ENCODE data around the gene EMC9. TPM values are rescaled to one million over a fixed set of nuclear protein-coding genes. Genes with fewer than 3 reads are reported as not detected.
A peak's percentile ranks its signal among the peaks of the same experiment; 100 is the strongest.
"Not testable (repeated sequence)": the region's sequence is repeated elsewhere in the genome, so short reads cannot be mapped to it uniquely, and the experiment has no call there.

EMC9 gene
- total and polyA plus RNA-seq, 7 experiments from 2014 or later, result 9.0 to 25.5 (median 13.4) TPM

DNA sequence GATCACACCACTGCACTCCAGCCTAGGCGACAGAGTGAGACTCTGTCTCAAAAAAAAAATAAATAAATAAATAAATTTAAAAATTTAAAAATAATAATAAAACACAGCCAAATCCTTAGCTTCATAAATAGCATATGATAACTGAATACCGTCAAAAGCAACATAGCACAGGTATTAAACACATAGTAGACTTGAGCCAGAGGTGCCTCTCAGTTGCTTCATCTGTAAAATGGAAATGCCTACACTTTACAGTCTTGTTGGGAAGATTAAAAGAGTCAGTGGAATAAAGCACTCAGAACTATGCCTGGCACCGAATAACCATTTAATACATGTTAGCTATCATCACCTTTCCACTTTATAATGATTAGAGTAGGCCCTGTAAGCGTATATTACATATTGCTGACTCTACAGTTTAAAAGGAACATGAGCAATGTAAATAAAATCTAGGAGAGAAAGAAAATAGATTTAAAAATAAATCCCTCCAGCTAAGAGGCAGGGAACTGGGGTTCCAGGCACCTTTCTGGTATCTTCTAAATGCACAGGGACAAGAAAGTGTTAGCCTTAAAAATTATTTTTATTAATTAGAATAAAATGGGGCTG is 34.6 kb downstream of the EMC9 start:
- no peak overlapping the region for H3K4me3 Mint-ChIP-seq
- H3K4me1 Mint-ChIP-seq, result peaks cover 9 to 28% (median 13%) of the 10 kb centered on the region in 7 donors
- Histone ChIP-seq H3K27me3 (ENCODE audit: control insufficient read depth in 2 of 2, insufficient read depth in 2 of 2, low read length in 2 of 2) (no peaks in the 10 kb centered on the region), H3K36me3 (ENCODE audit: control insufficient read depth in 2 of 3, insufficient read depth in 3 of 3, low read length in 3 of 3) (peaks cover 0 to 13% (median 0%) of the 10 kb centered on the region in 3 experiments), H3K9me3 (ENCODE audit: control insufficient read depth in 2 of 3, low read length in 3 of 3) (no peaks in the 10 kb centered on the region), H3K27ac (ENCODE audit: low read depth, low read length) (no peak overlapping the region), H3K4me1 (ENCODE audit: control insufficient read depth in 2 of 2, insufficient read depth in 2 of 2, low read length in 2 of 2) (peaks cover 9 to 11% of the 10 kb centered on the region in 2 donors), H3K4me3 (ENCODE audit: low read length) (no peak overlapping the region)
- intact Hi-C loops (cut with micrococcal nuclease), result no loop called here
- H3K27ac Mint-ChIP-seq, result peak overlapping the region in 1 of 9 donors; percentile 92
- peaks cover 3 to 29% (median 15%) of the 10 kb centered on the region in 5 donors for H3K36me3 Mint-ChIP-seq
- ChIA-PET POLR2A (interaction anchor here (0.8 to 6.7 kb wide), 10 partner anchors 9 to 323 kb away, joined by 3 to 85 read pairs (median 18); partner anchors contain the start of genes KHNYN, PCK2, PSME1 and PSME2), CTCF (interaction anchor here (0.5 to 11.7 kb wide), 7 partner anchors 13 to 639 kb away, joined by 3 to 246 read pairs (median 28); partner anchors contain the start of genes CARMIL3, IRF9, PCK2 and RNF31)
- DNase-seq (no peak), ATAC-seq (no peak)
- H3K9me3 Mint-ChIP-seq, result peaks cover 0 to 2% (median 0%) of the 10 kb centered on the region in 11 donors
- H3K27me3 Mint-ChIP-seq, result no peaks in the 10 kb centered on the region

DNA sequence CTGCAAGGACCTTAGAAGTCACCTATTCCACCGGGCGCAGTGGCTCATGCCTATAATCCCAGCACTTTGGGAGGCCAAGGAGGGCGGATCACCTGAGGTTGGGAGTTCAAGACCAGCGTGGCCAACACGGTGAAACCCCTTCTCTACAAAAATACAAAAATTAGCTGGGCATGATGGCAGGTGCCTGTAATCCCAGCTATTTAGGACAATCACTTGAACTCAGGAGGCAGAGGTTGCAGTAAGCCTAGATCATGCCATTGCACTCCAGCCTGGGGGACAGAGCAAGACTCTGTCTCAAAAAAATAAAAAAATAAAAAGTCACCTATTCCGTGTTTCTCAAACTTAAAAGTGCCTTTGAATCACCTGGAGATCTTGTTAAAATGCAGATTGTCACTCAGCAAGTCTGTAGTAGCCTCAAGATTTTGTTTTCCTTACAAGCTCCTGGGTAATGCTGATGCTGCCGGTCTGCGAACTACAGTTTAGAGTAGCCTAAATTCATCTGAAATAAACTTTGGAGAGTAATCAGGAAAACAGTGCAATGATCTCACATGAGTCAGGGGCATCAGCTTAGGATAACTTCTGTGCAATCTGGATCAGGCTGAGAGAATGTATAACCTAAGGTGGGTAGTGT is 35.7 kb downstream of the EMC9 start:
- Mint-ChIP-seq H3K4me1 (peaks cover 9 to 28% (median 13%) of the 10 kb centered on the region in 7 donors), H3K36me3 (peaks cover 3 to 34% (median 15%) of the 10 kb centered on the region in 5 donors), H3K27ac (peak overlapping the region in 3 of 9 donors; percentile 9 to 48 (median 46))
- H3K27me3 Mint-ChIP-seq; H3K27me3 ChIP-seq (ENCODE audit: control insufficient read depth in 2 of 2, insufficient read depth in 2 of 2, low read length in 2 of 2); H3K4me3 ChIP-seq (ENCODE audit: low read length); intact Hi-C loops (cut with micrococcal nuclease); ATAC-seq; H3K27ac ChIP-seq (ENCODE audit: low read depth, low read length); H3K9me3 Mint-ChIP-seq; H3K4me3 Mint-ChIP-seq; H3K9me3 ChIP-seq (ENCODE audit: control insufficient read depth in 2 of 3, low read length in 3 of 3); DNase-seq: not testable (repeated sequence)
- ChIA-PET POLR2A (interaction anchor here (0.9 to 6.7 kb wide), 7 partner anchors 11 to 50 kb away, joined by 3 to 85 read pairs (median 4); partner anchors contain the start of genes EMC9, PCK2, PSME2 and RNF31), CTCF (interaction anchor here (0.5 to 11.7 kb wide), 8 partner anchors 8 to 55 kb away, joined by 3 to 246 read pairs (median 24); partner anchors contain the start of genes CARMIL3, DCAF11, IRF9 and PCK2)
- Histone ChIP-seq H3K4me1 (ENCODE audit: control insufficient read depth in 2 of 2, insufficient read depth in 2 of 2, low read length in 2 of 2) (peaks cover 9 to 11% of the 10 kb centered on the region in 2 donors), H3K36me3 (ENCODE audit: control insufficient read depth in 2 of 3, insufficient read depth in 3 of 3, low read length in 3 of 3) (peaks cover 0 to 20% (median 0%) of the 10 kb centered on the region in 3 experiments)

DNA sequence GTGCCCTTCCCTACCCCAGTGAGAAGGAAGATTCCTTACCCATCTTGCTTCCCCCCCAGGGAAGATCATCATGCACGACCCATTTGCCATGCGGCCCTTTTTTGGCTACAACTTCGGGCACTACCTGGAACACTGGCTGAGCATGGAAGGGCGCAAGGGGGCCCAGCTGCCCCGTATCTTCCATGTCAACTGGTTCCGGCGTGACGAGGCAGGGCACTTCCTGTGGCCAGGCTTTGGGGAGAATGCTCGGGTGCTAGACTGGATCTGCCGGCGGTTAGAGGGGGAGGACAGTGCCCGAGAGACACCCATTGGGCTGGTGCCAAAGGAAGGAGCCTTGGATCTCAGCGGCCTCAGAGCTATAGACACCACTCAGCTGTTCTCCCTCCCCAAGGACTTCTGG is 37.9 kb downstream of the EMC9 start:
- no peak for ATAC-seq
- H3K4me1 Mint-ChIP-seq, result peaks cover 1 to 22% (median 5%) of the 10 kb centered on the region in 7 donors
- no peak overlapping the region for H3K4me3 Mint-ChIP-seq

DNA sequence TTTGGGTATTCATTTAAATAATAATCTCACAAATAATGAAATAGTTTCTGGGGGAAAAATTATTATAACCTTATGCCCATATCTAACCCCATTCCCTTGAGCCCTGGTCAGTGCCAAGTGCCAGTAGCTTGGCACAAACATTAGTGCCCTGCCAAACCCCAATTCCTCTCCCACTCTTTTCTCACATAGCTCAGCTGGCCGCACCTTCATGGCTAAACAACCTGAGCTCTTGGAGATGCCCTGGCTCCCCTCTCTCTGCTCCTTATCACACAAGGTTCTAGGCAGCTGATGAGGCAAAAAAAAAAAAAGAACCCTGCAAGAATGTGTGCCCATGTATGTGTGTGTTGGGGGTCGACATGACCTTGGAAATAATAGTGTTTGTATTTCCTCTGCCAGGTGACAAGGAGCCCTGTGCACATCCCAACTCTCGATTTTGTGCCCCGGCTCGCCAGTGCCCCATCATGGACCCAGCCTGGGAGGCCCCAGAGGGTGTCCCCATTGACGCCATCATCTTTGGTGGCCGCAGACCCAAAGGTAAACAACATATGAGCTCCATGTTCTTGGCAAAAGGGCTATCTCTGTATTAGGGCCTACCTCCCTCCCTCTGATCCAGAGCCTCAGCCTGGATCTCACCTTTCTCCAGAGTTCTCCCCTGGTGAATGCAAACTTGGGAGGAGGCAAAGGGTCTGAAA is 38.9 kb downstream of the EMC9 start:
- Histone ChIP-seq H3K9me3 (ENCODE audit: control insufficient read depth in 2 of 3, low read length in 3 of 3) (no peaks in the 10 kb centered on the region), H3K4me3 (ENCODE audit: low read length) (no peak overlapping the region), H3K27ac (ENCODE audit: low read depth, low read length) (no peak overlapping the region), H3K36me3 (ENCODE audit: control insufficient read depth in 2 of 3, insufficient read depth in 3 of 3, low read length in 3 of 3) (peaks cover 0 to 45% (median 5%) of the 10 kb centered on the region in 3 experiments), H3K27me3 (ENCODE audit: control insufficient read depth in 2 of 2, insufficient read depth in 2 of 2, low read length in 2 of 2) (no peaks in the 10 kb centered on the region), H3K4me1 (ENCODE audit: control insufficient read depth in 2 of 2, insufficient read depth in 2 of 2, low read length in 2 of 2) (no peaks in the 10 kb centered on the region)
- Mint-ChIP-seq H3K27ac (peak overlapping the region in 2 of 9 donors; percentile 19 to 43), H3K4me1 (peaks cover 0 to 16% (median 0%) of the 10 kb centered on the region in 7 donors), H3K36me3 (peaks cover 3 to 44% (median 15%) of the 10 kb centered on the region in 5 donors), H3K9me3 (peaks cover 0 to 2% (median 0%) of the 10 kb centered on the region in 11 donors), H3K27me3 (no peaks in the 10 kb centered on the region), H3K4me3 (no peak overlapping the region)
- DNase-seq, result no peak
- ATAC-seq, result no peak
- intact Hi-C loops (cut with micrococcal nuclease), result no loop called here
- CTCF ChIA-PET, result interaction anchor here (0.8 to 11.7 kb wide), 4 partner anchors 9 to 47 kb away, joined by 3 to 246 read pairs (median 84); partner anchors contain the start of genes CARMIL3 and PCK2
- POLR2A ChIA-PET, result interaction anchor here (0.9 to 3.0 kb wide), 2 partner anchors 12 to 45 kb away, joined by 3 to 9 read pairs; partner anchors contain the start of genes DCAF11, NRL and RNF31

More for the DNA sequence above, 37.9 kb downstream of the EMC9 start:
- Histone ChIP-seq H3K27me3 (ENCODE audit: control insufficient read depth in 2 of 2, insufficient read depth in 2 of 2, low read length in 2 of 2) (no peaks in the 10 kb centered on the region), H3K4me1 (ENCODE audit: control insufficient read depth in 2 of 2, insufficient read depth in 2 of 2, low read length in 2 of 2) (peaks cover under 1 to 2% of the 10 kb centered on the region in 2 donors), H3K36me3 (ENCODE audit: control insufficient read depth in 2 of 3, insufficient read depth in 3 of 3, low read length in 3 of 3) (peaks cover 0 to 40% (median 5%) of the 10 kb centered on the region in 3 experiments), H3K27ac (ENCODE audit: low read depth, low read length) (no peak overlapping the region), H3K4me3 (ENCODE audit: low read length) (no peak overlapping the region), H3K9me3 (ENCODE audit: control insufficient read depth in 2 of 3, low read length in 3 of 3) (no peaks in the 10 kb centered on the region)
- Mint-ChIP-seq H3K27ac (peak overlapping the region in 2 of 9 donors; percentile 31 to 48), H3K27me3 (no peaks in the 10 kb centered on the region), H3K9me3 (peaks cover 0 to 2% (median 0%) of the 10 kb centered on the region in 11 donors), H3K36me3 (peaks cover 3 to 44% (median 15%) of the 10 kb centered on the region in 5 donors)
- no peak for DNase-seq
- intact Hi-C loops (cut with micrococcal nuclease), result no loop called here
- POLR2A ChIA-PET, result interaction anchor here (3.0 to 6.0 kb wide), 2 partner anchors 9 to 11 kb away, joined by 9 to 85 read pairs; partner anchors contain the start of genes DCAF11, NRL and PCK2
- CTCF ChIA-PET, result interaction anchor here (11.5 to 11.7 kb wide), 2 partner anchors 10 to 48 kb away, joined by 165 to 246 read pairs; partner anchors contain the start of genes CARMIL3 and PCK2

DNA sequence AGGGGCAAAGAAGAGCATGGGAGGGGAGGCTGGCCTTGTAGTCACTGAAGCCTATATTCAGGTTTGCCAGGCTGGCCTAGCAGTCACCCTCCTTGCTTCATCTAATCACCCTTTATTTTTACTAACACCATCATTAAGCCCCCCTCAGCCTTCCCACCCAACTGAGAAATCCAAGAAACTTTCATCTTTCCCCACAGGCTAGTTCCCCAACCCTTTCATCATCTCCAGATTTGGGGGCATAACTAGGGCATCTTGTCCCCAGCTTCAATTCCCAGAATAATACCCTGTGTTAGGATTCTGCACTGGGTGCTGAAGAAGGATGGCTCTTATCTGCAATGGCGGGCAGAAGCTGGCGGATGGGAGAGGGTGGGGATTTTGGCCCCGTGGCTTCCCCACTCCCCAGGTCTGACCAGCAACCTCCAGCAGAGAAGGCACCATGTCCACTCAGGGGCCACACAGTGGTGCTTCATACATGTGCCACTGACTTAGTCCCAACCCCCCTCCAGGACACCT is 40.4 kb downstream of the EMC9 start:
- H3K27ac Mint-ChIP-seq, result peak overlapping the region in 1 of 9 donors; percentile 15
- H3K4me1 Mint-ChIP-seq, result peaks cover 5 to 15% (median 7%) of the 10 kb centered on the region in 7 donors
- ChIA-PET POLR2A (interaction anchor here (0.7 to 1.1 kb wide), 2 partner anchors 13 to 21 kb away, joined by 3 read pairs; partner anchors contain the start of genes DCAF11 and NRL), CTCF (interaction anchor here (1.4 to 11.7 kb wide), 3 partner anchors 7 to 45 kb away, joined by 3 to 246 read pairs (median 165); partner anchors contain the start of genes CARMIL3 and PCK2)
- DNase-seq (no peak), ATAC-seq (no peak)
- H3K9me3 Mint-ChIP-seq, result peaks cover 0 to 2% (median 0%) of the 10 kb centered on the region in 11 donors
- peaks cover 3 to 44% (median 15%) of the 10 kb centered on the region in 5 donors for H3K36me3 Mint-ChIP-seq
- Histone ChIP-seq H3K27ac (ENCODE audit: low read depth, low read length) (no peak overlapping the region), H3K4me1 (ENCODE audit: control insufficient read depth in 2 of 2, insufficient read depth in 2 of 2, low read length in 2 of 2) (no peaks in the 10 kb centered on the region), H3K4me3 (ENCODE audit: low read length) (no peak overlapping the region), H3K36me3 (ENCODE audit: control insufficient read depth in 2 of 3, insufficient read depth in 3 of 3, low read length in 3 of 3) (peaks cover 0 to 45% (median 5%) of the 10 kb centered on the region in 3 experiments), H3K9me3 (ENCODE audit: control insufficient read depth in 2 of 3, low read length in 3 of 3) (no peaks in the 10 kb centered on the region), H3K27me3 (ENCODE audit: control insufficient read depth in 2 of 2, insufficient read depth in 2 of 2, low read length in 2 of 2) (no peaks in the 10 kb centered on the region)
- H3K27me3 Mint-ChIP-seq, result no peaks in the 10 kb centered on the region
- no peak overlapping the region for H3K4me3 Mint-ChIP-seq
- intact Hi-C loops (cut with micrococcal nuclease), result no loop called here
